Breast epithelium (tissue), 3 donors: Measurements from ENCODE around the gene WFDC8.

Experiments used
- CTCF ChIP-seq, 3 donors: fragments of 450-650 bp; IDR thresholded peaks; one replicate each; pipeline ENCODE4 v1.5.1; 2016 to 2017; ENCODE audit warnings: antibody characterized with exemption in 3 of 3, mild to moderate bottlenecking in 3 of 3, moderate library complexity in 3 of 3
- POLR2A ChIP-seq: fragments of 450-650 bp; IDR thresholded peaks from one replicate; pipeline ENCODE4 v1.6.1; 2016; ENCODE audit warnings: antibody characterized with exemption, mild to moderate bottlenecking, moderate library complexity
- POLR2AphosphoS5 ChIP-seq, 3 donors: sonication (generic); formaldehyde crosslinking; IDR thresholded peaks; one replicate each; pipeline ENCODE4 v1.6.1; 2017; ENCODE audit warnings: antibody characterized with exemption in 3 of 3

DNA sequence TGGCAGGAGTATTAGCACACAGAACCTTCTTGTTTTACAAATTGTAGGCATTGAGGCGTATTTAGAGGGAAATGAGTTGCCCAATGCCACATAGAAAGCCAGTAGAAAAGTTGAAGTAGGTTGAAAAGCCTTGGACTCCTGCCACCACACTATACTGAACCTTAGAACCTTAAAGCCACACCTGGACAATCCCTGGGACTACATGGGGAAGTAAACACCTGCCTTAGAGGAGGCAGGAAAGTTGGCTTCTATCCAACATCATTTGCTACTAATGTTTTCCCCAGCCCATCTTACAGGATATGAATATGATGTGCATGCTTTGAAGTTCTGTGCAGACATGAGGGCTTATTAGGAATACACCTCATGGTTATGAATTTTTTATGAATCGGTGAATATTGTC, 26.6 kb downstream of the WFDC8 start:
- TF ChIP-seq POLR2AphosphoS5 (IDR thresholded peaks at IDR 0.05) (no peak), CTCF (IDR thresholded peaks at IDR 0.05) (no peak), POLR2A (no peak)
